ENCODE data around the gene MS4A6E.

The MS4A6E gene

GRCh38 chr11:60371386-60371785 is 44.3 kb downstream of the MS4A6E start:
- no peak overlapping the region for H3K4me3 ChIP-seq (ENCODE audit: low read length)
- no peak overlapping the region for H3K4me2 ChIP-seq (ENCODE audit: low read depth, low read length)
- no peak for TF ChIP-seq EZH2 (optimal IDR thresholded peaks at IDR 0.05; ENCODE audit: low read depth, low read length)
- no peak for TF ChIP-seq EZH2phosphoT487 (IDR thresholded peaks at IDR 0.05; ENCODE audit: low read length)
- TF ChIP-seq CTCF (IDR thresholded peaks at IDR 0.05; ENCODE audit: low read length): no peak
- H3K36me3 ChIP-seq (replicated peaks; ENCODE audit: insufficient read depth, low read length): no peaks in the 10 kb centered on the region
- H3K4me1 ChIP-seq (ENCODE audit: low read length): peaks cover 4% of the 10 kb centered on the region; the same call in 1 of the 2 replicates
- H3K79me2 ChIP-seq (ENCODE audit: low read length): no peaks in the 10 kb centered on the region
- no peak overlapping the region for H2AFZ ChIP-seq (ENCODE audit: low read length)
- no peak overlapping the region for H3K27ac ChIP-seq (ENCODE audit: low read length)
- H4K20me1 ChIP-seq (ENCODE audit: insufficient read depth, low read length): no peaks in the 10 kb centered on the region
- DNase-seq: no peak
- H3F3A ChIP-seq (ENCODE audit: insufficient read depth, low read length): 0 out of 2 replicates have a peak, but pooled peaks cover 8% of the 10 kb centered on the region
- H3K27me3 ChIP-seq (replicated peaks; ENCODE audit: insufficient read depth, low read length): no peaks in the 10 kb centered on the region
- H3K9me3 ChIP-seq (replicated peaks; ENCODE audit: insufficient read depth, low read length): no peaks in the 10 kb centered on the region
- H3K9me2 ChIP-seq (replicated peaks; ENCODE audit: insufficient read depth, low read length): no peaks in the 10 kb centered on the region
- H3K9ac ChIP-seq (ENCODE audit: low read length): no peak overlapping the region

GRCh38 chr11:60371854-60372253 is 44.8 kb downstream of the MS4A6E start:
- H3K79me2 ChIP-seq (ENCODE audit: low read length): no peaks in the 10 kb centered on the region
- TF ChIP-seq CTCF (IDR thresholded peaks at IDR 0.05; ENCODE audit: low read length) (no peak), EZH2phosphoT487 (IDR thresholded peaks at IDR 0.05; ENCODE audit: low read length) (no peak), EZH2 (optimal IDR thresholded peaks at IDR 0.05; ENCODE audit: low read depth, low read length) (no peak)
- no peak overlapping the region for H2AFZ ChIP-seq (ENCODE audit: low read length)
- no peaks in the 10 kb centered on the region for H3K9me2 ChIP-seq (replicated peaks; ENCODE audit: insufficient read depth, low read length)
- no peaks in the 10 kb centered on the region for H3K36me3 ChIP-seq (replicated peaks; ENCODE audit: insufficient read depth, low read length)
- no peaks in the 10 kb centered on the region for H4K20me1 ChIP-seq (ENCODE audit: insufficient read depth, low read length)
- no peak overlapping the region for H3K9ac ChIP-seq (ENCODE audit: low read length)
- H3K27me3 ChIP-seq (replicated peaks; ENCODE audit: insufficient read depth, low read length): no peaks in the 10 kb centered on the region
- H3K9me3 ChIP-seq (replicated peaks; ENCODE audit: insufficient read depth, low read length): no peaks in the 10 kb centered on the region
- no peak overlapping the region for H3K27ac ChIP-seq (ENCODE audit: low read length)
- DNase-seq: no peak
- 0 out of 2 replicates have a peak, but pooled peaks cover 5% of the 10 kb centered on the region for H3F3A ChIP-seq (ENCODE audit: insufficient read depth, low read length)
- H3K4me3 ChIP-seq (ENCODE audit: low read length): no peak overlapping the region
- H3K4me1 ChIP-seq (ENCODE audit: low read length): peaks cover 1% of the 10 kb centered on the region; the same call in 1 of the 2 replicates
- no peak overlapping the region for H3K4me2 ChIP-seq (ENCODE audit: low read depth, low read length)

- Histone ChIP-seq H3K4me3 (ENCODE audit: low read length) (no peak overlapping the region), H3K9me3 (replicated peaks; ENCODE audit: insufficient read depth, low read length) (no peaks in the 10 kb centered on the region), H4K20me1 (ENCODE audit: insufficient read depth, low read length) (no peaks in the 10 kb centered on the region), H3K27ac (ENCODE audit: low read length) (no peak overlapping the region), H3K9ac (ENCODE audit: low read length) (no peak overlapping the region), H3K27me3 (replicated peaks; ENCODE audit: insufficient read depth, low read length) (no peaks in the 10 kb centered on the region), H3K36me3 (replicated peaks; ENCODE audit: insufficient read depth, low read length) (no peaks in the 10 kb centered on the region), H3K4me2 (ENCODE audit: low read depth, low read length) (no peak overlapping the region), H3F3A (ENCODE audit: insufficient read depth, low read length) (no peaks in the 10 kb centered on the region), H2AFZ (ENCODE audit: low read length) (no peak overlapping the region), H3K4me1 (ENCODE audit: low read length) (no peaks in the 10 kb centered on the region), H3K9me2 (replicated peaks; ENCODE audit: insufficient read depth, low read length) (no peaks in the 10 kb centered on the region), H3K79me2 (ENCODE audit: low read length) (no peaks in the 10 kb centered on the region)
- DNase-seq: no peak
- no peak for TF ChIP-seq EZH2 (optimal IDR thresholded peaks at IDR 0.05; ENCODE audit: low read depth, low read length)
- no peak for TF ChIP-seq EZH2phosphoT487 (IDR thresholded peaks at IDR 0.05; ENCODE audit: low read length)
Measured at GRCh38 chr11:60372767-60373166, 45.7 kb downstream of the MS4A6E start.

- no peak overlapping the region for H3K4me3 ChIP-seq (ENCODE audit: low read length)
- H3K79me2 ChIP-seq (ENCODE audit: low read length): no peaks in the 10 kb centered on the region
- H3K36me3 ChIP-seq (replicated peaks; ENCODE audit: insufficient read depth, low read length): no peaks in the 10 kb centered on the region
- H2AFZ ChIP-seq (ENCODE audit: low read length): no peak overlapping the region
- H3K9me2 ChIP-seq (replicated peaks; ENCODE audit: insufficient read depth, low read length): no peaks in the 10 kb centered on the region
- H3F3A ChIP-seq (ENCODE audit: insufficient read depth, low read length): no peaks in the 10 kb centered on the region
- no peak overlapping the region for H3K4me2 ChIP-seq (ENCODE audit: low read depth, low read length)
- TF ChIP-seq EZH2phosphoT487 (IDR thresholded peaks at IDR 0.05; ENCODE audit: low read length) (no peak), CTCF (IDR thresholded peaks at IDR 0.05; ENCODE audit: low read length) (no peak), EZH2 (optimal IDR thresholded peaks at IDR 0.05; ENCODE audit: low read depth, low read length) (no peak)
- H3K27me3 ChIP-seq (replicated peaks; ENCODE audit: insufficient read depth, low read length): no peaks in the 10 kb centered on the region
- no peak for DNase-seq
- H4K20me1 ChIP-seq (ENCODE audit: insufficient read depth, low read length): no peaks in the 10 kb centered on the region
- H3K27ac ChIP-seq (ENCODE audit: low read length): no peak overlapping the region
- no peaks in the 10 kb centered on the region for H3K9me3 ChIP-seq (replicated peaks; ENCODE audit: insufficient read depth, low read length)
- H3K9ac ChIP-seq (ENCODE audit: low read length): no peak overlapping the region
- peaks cover 3% of the 10 kb centered on the region for H3K4me1 ChIP-seq (ENCODE audit: low read length)
Measured at GRCh38 chr11:60375316-60375715, 48.3 kb downstream of the MS4A6E start.
